GM18858 (cell line): Measurements from ENCODE around the gene RNASE12.
"Not testable (repeated sequence)": the region's sequence is repeated elsewhere in the genome, so short reads cannot be mapped to it uniquely, and the experiment has no call there.

Source experiments
- ATAC-seq: cut with Tn5 transposase; IDR thresholded peaks from one replicate; pipeline ENCODE4 v1.9.1; 2021; ENCODE audit not compliant: unreplicated experiment

RNASE12 gene

DNA sequence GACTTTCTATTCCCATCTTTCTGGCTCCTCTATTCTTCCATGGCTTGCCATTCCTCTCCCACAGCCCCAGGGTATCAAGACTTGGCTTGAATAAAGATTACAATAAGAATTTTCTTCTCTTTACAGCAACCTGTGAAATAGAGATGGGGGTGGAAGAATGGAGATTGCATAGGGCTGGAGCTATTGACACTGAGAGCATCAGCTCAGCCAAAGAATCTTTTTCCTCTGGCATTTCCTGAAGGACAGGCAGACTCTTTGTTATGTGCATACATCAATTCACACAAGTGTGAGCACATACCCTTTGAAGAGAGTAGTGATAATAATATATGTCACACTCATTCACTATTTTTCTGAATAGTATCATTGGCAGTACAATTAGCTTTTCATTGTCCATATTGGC is 8.0 kb downstream of the RNASE12 start:
- ATAC-seq = no peak

DNA sequence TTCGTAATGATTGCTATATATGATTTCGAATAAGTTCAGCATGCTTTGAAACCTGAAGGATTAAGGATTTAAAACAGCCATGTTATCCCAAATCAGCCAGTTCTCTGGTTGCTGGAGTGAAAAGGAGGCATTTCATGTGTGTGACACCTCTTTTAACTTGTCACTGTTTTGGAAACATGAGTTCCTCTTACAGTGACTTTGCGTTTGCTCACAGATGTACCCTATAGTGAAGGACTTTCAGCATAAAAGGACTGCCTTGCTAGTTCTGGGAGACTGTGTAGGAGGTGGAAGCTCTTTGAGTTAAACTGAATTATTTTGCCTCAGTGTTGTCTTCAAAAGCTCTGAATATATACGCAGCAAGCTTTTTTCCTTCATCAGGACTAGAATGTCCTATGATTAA is 10.9 kb downstream of the RNASE12 start:
- no peak for ATAC-seq

DNA sequence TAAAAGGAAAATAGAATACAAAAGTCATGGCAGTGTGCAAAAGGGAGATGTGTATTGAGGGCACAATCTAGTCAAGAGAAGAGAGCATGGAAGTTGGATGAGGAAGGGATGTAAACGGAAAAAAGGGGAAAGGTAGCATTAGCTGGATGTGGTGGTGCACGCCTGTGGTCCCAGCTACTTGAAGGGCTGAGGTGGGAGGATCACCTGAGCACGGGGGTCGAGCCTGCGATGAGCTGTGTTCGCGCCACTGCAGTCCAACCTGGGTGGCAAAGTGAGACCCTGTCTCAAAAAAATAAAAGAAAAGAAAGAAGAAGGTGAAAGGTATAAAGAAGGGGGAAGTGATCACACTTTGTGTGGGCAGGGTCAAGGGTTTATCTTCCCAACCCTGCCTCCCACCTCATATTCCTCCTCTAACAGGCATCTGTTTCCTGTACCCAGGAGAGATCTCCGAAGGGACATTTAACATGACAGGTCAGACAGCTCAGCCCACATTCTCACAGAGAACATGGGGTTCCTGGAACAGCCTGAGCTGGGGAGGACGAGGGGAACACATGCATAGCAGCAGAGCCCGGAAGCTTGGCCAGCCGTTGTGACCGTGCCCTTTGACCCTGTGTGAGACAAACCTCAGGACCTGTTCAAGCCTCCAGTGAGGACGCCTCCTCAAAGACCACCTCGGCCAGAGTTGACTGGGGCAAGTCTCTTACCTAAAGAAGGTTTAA is 12.2 kb downstream of the RNASE12 start:
- no peak for ATAC-seq

DNA sequence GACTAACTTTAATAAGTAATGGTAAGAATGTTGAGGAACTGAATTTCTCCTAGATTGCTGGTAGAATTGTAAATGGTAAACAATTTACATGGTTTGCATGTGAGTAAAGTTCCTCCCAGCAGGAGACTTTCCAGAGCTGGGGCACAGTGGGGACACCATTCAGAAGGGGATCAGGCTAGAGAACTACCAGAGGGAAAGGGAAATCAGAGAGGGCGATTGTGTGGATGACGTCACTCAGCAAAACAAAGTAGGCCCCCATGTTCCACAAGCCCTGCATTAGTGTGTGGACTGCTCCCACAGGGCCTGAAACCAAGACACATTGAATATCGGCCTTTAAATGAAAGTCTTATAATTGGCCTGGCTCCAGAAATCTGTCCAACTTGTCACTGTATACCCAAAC is 12.9 kb downstream of the RNASE12 start:
- no peak for ATAC-seq

DNA sequence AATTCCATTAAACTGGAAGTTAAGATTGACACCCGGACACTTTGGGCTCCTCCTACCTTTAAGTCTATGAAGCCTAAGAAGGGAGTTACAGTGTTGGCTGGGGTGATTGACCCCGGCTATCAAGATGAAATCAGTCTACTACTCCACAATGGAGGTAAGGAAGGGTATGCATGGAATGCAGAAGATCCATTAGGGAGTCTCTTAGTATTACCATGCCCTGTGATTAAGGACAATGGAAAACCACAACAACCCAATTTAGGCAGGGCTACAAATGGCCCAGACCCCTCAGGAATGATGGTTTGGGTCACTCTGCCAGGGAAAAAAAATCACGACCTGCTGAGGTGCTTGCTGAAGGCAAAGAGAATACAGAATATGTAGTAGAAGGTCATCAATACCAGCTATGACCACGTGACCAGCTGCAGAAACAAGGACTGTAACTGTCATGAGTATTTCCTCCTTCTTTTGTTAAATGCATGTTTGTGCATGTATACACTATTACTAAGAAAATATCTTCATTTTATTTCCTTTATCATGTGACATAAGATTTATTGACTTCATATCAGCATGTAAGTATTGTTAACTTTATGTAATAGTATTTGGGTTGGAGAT is 18.7 kb downstream of the RNASE12 start:
- ATAC-seq = not testable (repeated sequence)

DNA sequence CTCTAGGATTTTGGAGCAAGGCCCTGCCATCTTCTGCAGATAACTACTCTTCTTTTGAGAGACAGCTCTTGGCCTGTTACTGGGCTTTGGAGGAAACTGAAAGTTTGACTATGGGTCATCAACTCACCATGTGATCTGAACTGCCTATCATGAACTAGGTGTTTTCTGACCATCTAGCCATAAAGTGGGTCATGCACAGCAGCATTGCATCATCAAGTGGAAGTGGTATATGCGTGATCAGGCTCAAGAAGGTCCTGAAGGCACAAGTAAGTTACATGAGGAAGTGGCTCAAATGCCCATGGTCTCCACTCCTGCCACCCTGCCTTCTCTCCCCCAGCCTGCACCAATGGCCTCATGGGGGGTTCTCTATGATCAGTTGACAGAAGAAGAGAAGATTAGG is 20.5 kb downstream of the RNASE12 start:
- not testable (repeated sequence) for ATAC-seq

DNA sequence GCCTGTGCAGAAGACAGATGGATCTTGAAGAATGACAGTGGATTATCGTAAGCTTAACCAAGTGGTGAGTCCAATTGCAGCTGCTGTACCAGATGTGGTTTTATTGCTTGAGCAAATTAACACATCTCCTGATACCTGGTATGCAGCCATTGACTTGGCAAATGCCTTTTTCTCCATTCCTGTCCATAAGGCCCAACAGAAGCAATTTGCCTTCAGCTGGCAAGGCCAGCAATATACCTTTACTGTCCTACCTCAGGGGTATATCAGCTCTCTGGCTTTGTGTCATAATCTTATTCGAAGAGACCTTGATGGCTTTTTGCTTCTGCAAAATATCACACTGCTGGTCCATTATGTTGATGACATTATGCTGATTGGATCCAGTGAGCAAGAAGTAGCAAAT is 21.3 kb downstream of the RNASE12 start:
- not testable (repeated sequence) for ATAC-seq

DNA sequence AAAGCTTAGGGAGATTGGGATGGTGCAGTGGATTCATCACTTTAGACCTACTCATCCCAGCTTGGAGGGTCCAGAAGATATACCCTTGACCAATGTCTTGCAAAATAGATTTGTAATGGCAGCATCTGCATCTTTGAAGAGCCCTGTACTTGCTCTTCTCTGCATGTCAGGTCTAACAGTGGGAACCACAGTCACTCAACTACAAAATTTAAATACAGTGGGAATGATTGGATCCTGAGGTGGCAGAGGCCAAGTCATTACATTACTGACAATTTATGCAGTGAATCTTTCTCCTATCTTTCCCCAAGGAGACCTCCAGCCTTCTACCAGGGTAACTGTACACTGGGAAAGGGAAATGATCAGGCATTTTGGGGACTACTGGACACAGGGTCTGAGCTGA is 22.1 kb downstream of the RNASE12 start:
- no peak for ATAC-seq

DNA sequence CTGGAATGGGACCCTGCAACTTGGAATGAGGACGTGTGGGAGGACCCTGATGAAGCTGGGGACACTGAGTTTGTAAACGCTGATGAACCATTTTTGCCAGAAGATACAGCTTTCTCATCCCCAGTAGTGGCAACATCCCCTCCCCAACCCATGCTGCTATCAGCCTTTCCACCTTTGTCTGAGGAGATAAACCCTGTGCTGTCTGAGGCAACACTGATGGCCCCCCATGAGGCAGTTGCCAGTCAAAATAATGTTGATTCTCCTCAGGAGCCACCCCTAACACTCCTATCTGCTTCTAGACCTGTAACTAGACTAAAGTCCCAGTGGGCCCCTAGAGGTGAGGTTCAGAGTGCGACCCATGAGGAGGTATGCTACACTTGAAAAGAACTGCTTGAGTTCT is 22.8 kb downstream of the RNASE12 start:
- no peak for ATAC-seq

DNA sequence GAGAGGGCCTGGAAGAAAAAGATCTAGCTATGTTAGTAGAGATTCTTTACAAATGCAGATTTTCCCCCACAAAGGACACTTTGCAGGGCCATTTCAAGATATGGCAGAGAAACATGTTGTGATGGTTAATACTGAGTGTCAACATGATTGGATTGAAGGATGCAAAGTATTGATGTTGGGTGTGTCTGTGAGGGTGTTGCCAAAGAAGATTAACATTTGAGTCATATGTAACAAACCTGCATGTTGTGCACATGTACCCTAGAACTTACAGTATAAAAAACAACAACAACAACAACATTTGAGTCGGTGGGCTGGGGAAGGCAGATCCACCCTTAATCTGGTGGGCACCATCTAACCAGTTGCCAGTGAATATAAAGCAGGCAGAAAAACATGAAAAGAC is 24.0 kb downstream of the RNASE12 start:
- not testable (repeated sequence) for ATAC-seq

DNA sequence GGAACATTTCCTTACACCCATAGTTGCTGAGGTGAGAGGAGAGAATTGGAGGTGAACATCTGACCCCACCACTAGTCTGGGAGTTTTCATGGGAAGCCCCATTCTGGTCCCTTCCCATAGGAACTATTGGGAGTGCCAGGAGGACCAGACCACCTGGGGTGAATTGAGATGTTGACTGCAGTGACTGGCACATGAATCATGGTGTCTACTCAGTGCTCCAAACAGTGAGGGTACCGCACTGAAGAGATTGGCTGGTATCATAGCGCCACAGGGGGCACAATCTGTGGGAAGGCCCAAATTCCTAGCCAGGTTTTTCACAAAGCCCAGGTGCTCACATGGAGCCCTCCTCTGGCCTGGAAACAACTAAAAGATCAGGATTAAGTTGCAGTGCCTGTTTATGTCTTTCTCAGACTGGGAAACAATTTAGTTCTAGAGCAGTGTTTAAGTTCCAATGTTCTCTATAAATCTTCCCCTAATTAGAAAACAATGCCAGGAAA is 26.6 kb downstream of the RNASE12 start:
- ATAC-seq = no peak

DNA sequence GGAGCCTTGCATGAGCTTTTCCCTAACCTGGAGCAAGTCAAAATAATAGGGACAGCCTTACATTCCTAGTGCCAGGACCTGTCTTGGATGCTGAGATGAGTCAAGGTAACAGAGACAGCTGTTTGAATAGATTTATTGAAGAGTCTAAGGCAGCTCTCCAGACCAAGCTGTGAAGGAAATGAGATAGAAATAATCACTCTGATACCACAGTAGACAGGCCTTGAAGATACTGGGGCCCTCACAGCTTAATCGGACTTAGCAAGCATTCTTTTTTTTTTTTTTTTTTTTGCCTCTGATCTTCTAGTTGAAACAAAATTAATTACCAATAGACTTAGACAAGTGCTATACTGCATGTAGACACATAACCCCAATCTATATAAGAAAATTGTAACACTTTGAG is 27.2 kb downstream of the RNASE12 start:
- ATAC-seq = no peak

DNA sequence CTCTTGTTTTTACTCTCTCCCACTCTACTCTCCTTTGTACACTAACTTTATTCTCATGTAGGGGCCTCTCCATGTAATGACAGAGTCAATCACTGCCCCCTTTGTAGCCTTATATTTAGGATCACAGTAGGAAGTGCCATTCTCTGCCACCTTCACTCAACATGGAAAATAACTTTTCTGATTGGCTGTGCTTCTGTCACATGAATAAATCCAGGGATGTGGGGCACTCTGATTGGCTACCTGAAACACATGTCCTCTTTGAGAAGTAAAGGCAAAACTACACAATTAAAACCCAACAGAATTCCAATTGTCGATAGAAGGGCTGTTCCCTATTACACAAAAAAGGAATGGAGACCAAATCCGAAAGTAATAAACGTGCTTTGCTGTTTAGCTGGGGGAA is 30.2 kb downstream of the RNASE12 start, which contains the start of gene RNASE9:
TSS of gene RNASE9 (minus strand) at position 87 of the 400 bp plus-strand sequence.
- no peak for ATAC-seq

DNA sequence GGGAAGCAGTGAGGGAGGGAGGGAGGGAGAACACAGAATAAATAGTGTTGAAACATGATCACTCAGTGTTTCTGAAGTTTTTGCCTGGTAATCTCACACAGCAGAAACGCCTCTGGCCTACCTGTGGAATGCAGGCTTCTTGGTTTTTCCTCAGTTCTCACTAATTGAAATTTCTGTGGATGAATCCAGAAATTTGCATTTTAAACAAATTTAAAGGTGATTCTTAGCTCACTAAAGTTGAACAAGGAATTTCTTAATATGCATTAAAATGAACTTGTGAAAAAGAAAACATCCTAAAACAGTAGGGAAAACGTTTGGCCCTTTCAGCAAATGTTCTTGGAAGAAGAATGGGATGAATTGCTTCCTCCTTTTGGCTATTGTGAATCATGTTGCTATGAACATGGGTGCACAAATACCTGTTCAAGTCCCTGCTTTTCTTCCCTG is 31.7 kb downstream of the RNASE12 start:
- ATAC-seq = no peak

DNA sequence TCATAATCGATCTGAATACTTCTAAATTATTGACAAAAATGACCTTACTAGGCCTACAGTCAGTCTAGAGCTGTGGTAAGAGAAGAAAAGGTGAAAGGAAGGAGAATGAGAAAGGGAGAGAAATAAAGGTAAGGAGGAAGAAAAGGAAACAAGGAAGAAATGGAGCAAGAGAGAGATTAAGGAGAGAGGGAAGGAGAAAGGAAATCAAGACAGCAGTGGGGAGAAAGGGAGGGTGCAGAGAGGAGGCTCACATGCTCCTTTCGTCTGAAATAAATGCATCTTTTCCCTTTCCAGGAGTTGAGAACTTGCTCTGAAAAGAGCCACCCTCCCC is 34.0 kb downstream of the RNASE12 start:
- ATAC-seq = no peak

DNA sequence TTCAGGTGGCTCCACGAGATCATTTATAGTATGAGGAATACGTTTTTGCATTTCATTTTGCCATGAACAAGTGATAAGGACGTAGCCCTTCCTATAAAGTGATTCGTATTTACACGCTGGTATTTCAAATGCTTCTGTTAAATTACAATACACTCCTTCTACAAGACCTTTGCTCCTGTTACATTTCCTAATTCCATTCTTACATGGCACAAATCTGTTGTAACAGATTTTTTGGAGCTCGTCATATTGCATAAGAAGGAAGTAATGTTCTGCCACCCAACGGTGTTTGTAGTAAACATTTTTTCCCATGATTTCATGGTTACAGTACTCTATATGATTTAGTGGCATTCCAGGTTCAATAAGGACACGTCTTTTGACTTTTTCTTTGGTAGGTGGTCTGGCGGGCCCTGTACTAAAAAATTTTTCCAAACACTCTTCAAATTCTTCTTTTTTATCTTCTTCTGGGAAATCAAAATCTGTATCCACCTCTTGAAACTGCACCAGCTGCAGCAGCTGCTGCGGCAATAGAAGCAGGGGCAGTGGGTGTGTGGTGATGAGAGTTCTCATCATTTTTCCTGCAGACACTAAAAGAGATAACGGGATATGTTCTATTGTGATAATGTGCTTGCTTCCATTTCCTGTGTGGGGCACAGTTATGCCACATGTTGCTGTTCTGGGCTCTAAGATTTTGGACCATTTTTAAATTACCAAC is 34.5 kb downstream of the RNASE12 start:
- ATAC-seq = no peak

DNA sequence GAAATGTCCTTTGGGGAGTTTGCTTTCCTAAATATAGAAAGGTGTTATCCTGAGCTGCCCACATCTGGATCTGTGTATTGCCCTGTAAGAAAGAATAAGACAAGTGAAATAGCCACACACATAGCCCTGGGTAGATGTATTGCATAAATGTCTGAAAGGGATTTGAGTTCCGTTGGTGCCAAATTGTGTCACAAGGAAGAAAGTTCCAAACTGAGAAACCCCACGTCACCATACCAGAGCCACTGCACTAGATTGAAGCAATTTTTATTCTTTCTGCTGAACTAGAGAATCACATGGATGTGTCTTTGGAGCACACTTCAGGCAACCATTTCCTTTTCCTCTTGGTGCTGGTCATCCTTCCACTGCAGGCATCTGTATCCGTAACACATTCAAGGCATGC is 35.3 kb downstream of the RNASE12 start:
- ATAC-seq = no peak

DNA sequence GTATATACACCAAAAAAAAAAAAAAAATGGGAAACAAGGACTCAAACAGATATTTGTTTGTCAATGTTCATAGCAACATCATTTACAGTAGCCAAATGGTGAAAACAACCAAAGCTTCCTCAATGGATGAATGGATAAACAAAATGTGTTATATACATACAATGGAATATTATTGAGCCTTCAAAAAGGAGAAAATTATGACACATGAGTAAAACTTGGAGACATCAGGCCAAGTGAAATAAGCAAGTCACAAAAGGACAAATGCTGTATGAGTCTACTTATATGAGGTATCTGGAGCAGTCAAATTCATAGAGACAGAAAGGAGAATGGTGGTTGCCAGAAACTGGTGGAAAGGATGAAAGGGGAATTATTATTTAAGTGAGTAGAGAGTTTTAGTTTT is 38.2 kb downstream of the RNASE12 start:
- ATAC-seq = no peak

DNA sequence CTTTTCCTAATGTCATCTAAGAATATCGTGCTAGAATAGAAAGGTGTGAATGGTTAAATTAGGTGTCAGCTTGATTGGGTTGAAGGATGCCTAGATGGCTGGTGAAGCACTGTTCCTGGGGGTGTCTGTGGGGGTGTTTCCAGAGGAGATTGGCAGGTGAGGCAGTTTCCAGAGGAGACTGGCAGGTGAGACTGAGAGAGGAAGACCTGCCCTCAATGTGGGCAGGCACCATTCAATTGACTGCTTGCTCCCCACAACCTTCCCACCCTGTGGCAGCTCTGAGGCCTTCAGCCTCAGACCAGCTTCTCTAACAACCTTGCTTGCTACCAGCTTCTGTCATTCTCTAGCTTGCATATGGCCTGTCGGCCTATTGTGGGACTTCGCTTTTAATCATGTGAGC is 39.6 kb downstream of the RNASE12 start:
- ATAC-seq = no peak

DNA sequence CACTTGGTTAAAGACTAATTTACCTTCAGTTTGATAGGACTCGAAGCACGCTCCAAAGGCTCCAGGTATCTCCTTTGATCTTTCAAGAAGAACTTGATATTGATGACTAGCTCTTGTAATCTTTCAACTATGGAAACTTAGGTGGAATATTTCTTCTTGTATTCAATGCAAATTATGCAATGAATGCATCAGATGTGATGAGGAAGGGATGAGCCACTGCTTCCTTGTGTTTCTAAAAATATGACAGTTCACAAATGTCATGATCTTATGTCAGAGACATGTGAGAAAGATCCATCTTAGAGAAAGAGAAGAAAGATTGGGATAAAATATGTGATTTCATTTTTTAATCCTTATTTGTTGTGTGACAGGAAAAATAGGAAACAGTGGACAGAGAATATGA is 40.2 kb downstream of the RNASE12 start:
- ATAC-seq = no peak

DNA sequence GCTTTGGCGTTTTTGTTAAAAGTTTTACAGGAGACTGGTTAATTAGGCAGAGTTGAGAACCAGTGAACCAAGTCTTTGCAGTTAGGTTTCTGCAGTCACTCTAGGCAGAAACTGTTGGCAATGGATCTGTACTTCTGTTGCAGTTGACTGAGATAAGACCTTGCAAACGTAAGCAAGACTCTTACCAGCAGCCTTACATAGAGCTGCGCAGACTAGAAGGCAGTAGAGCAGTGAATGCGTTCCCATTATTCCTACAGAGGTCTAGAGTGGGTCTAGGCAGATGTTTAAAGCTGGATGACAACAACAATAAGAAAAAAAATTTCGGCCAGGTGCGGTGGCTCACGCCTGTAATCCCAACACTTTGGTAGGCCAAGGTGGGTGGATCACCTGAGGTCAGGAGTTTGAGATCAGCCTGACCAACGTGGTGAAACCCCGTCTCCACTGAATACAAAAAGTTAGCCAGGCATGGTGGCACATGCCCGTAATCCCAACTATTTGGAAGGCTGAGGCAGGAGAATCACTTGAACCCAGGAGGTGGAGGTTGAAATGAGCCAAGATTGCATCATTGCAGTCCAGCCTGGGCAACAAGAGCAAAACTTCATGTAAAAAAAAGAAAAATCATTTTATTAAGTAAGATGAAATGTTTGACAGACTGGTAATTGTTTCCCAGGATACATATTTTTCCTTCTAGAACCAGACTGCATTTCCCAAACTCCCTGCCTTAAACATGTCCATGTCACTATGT is 42.6 kb downstream of the RNASE12 start:
- no peak for ATAC-seq
